Measurements from ENCODE around the gene DKKL1.
"Not testable (repeated sequence)": the region's sequence is repeated elsewhere in the genome, so short reads cannot be mapped to it uniquely, and the experiment has no call there.

Gene DKKL1

GRCh38 chr19:49362048-49362928 lies 1.4 kb upstream of the DKKL1 start, which contains the start of gene TEAD2:
Gene TEAD2 (minus strand): TSS chr19:49362416. CDS start chr19:49360075, 2,341 bp downstream.
- no peak for DNase-seq (ENCODE audit: low spot score)

- no peak for DNase-seq (ENCODE audit: low spot score)
Observed at GRCh38 chr19:49362929-49363267, 779 bp upstream of the DKKL1 start.

- no peak for DNase-seq (ENCODE audit: low spot score)
Observed at GRCh38 chr19:49364083-49364737, 533 bp downstream of the DKKL1 start.

GRCh38 chr19:49366110-49366509 lies 2.4 kb downstream of the DKKL1 start:
- no peak for DNase-seq (ENCODE audit: low spot score)

GRCh38 chr19:49368711-49369358 lies 5.2 kb downstream of the DKKL1 start:
- no peak for DNase-seq (ENCODE audit: low spot score)

GRCh38 chr19:49371184-49371583 lies 7.5 kb downstream of the DKKL1 start:
- no peak for DNase-seq (ENCODE audit: low spot score)

- DNase-seq (ENCODE audit: low spot score) = not testable (repeated sequence)
Observed at GRCh38 chr19:49373174-49373573, 9.5 kb downstream of the DKKL1 start.

- no peak for DNase-seq (ENCODE audit: low spot score)
Observed at GRCh38 chr19:49374665-49375434, 11.2 kb downstream of the DKKL1 start.

- no peak for DNase-seq (ENCODE audit: low spot score)
Observed at GRCh38 chr19:49378512-49378911, 14.8 kb downstream of the DKKL1 start.

- no peak for DNase-seq (ENCODE audit: low spot score)
Observed at GRCh38 chr19:49380391-49380790, 16.7 kb downstream of the DKKL1 start.

GRCh38 chr19:49382639-49383038 lies 19.0 kb downstream of the DKKL1 start:
- no peak for DNase-seq (ENCODE audit: low spot score)

- DNase-seq (ENCODE audit: low spot score) = no peak
Observed at GRCh38 chr19:49383599-49383998, 19.9 kb downstream of the DKKL1 start.

- no peak for DNase-seq (ENCODE audit: low spot score)
Observed at GRCh38 chr19:49387936-49388372, 24.3 kb downstream of the DKKL1 start, which contains the start of gene KASH5. Gene KASH5 (plus strand): TSS chr19:49388249. CDS start chr19:49390884, 2,635 bp downstream.

GRCh38 chr19:49389406-49389805 lies 25.7 kb downstream of the DKKL1 start:
- no peak for DNase-seq (ENCODE audit: low spot score)

GRCh38 chr19:49390131-49390928 lies 26.7 kb downstream of the DKKL1 start:
- DNase-seq (ENCODE audit: low spot score) = no peak

- DNase-seq (ENCODE audit: low spot score) = no peak
Observed at GRCh38 chr19:49390929-49391359, 27.3 kb downstream of the DKKL1 start.

GRCh38 chr19:49391581-49392399 lies 28.1 kb downstream of the DKKL1 start:
- peak; percentile 71 for DNase-seq (ENCODE audit: low spot score)

- DNase-seq (ENCODE audit: low spot score) = no peak
Observed at GRCh38 chr19:49393881-49394280, 30.2 kb downstream of the DKKL1 start.

GRCh38 chr19:49395581-49396407 lies 32.1 kb downstream of the DKKL1 start:
- DNase-seq (ENCODE audit: low spot score) = no peak

Measured in SK-N-DZ (cell line).